GM21381 (cell line): ENCODE data around the gene ARHGEF17.

Source experiments
- ATAC-seq: cut with Tn5 transposase; IDR thresholded peaks from one replicate; pipeline ENCODE4 v1.9.1; 2021; ENCODE audit warnings: mild to moderate bottlenecking, moderate library complexity; ENCODE audit not compliant: unreplicated experiment

The ARHGEF17 gene

GRCh38 chr11:73311394-73311869 is 3.4 kb downstream of the ARHGEF17 start:
- ATAC-seq, result no peak

DNA sequence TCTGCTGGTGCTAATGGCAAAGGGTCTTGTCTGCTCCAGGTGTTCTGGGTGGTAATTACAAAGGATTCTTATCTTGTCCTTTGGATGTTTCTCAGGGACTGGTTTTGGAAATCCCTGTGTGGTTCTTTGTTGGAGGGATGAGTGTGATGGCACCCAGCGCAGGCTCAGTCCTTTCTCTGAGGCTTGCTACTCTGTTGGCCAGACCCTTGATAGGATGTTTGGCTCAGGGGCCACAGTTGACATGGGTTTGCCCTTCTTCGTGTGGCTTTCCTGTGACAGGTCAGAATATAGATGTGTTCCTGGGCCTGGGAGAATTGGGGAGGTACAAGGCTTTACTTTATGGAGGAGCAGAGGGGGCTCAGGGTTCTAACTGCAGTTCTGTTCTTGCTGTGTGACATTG is 4.0 kb downstream of the ARHGEF17 start:
- ATAC-seq, result no peak

DNA sequence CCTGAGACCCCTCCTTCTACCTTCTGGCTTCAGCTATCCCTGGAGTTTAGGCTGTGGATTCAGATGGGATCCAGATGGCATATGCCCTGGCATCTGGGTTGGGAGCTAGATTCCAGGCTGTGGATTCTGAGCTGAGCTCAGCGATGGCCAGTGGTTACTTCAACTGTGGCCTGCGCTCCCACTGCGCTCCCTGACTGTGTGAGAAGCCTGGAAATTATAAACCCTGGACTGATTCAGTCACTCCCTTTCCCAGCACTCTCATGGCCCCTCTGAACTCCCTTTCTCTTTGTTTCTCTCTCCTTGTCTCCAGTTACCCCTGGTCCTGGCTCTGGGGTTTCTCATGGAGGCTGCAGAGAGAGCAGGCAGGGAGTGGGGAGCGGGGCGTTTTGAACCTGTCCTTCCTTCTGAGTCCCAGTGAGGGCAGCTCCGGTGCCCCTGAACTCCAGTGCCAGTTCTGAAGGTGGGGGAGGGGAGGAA is 4.8 kb downstream of the ARHGEF17 start:
- ATAC-seq, result no peak

- no peak for ATAC-seq
These were observed 5.6 kb downstream of the ARHGEF17 start for GRCh38 chr11:73313652-73314051.

- ATAC-seq, result no peak
These were observed 6.3 kb downstream of the ARHGEF17 start for GRCh38 chr11:73314117-73314961.

- ATAC-seq, result no peak
These were observed 7.4 kb downstream of the ARHGEF17 start for GRCh38 chr11:73315293-73316020.

DNA sequence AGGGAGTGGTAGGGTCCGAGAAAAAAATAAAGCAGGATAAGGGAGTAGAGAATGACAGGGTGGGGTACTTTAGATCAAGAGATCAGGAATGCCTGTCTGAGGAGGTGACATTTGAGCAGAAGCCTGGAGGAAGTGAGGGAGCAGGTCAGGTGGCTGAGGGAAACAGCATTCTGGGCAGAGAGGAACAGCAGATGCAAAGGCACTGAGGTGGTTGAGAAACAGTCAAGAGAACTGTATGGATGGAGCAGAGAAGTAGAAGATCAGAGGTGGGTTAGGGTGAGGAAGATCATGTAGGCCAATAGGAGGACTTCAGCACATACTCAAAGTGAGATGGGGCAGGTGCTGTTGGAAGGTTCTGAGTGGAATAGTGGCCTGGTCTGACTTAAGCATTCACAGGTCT is 8.3 kb downstream of the ARHGEF17 start:
- no peak for ATAC-seq

DNA sequence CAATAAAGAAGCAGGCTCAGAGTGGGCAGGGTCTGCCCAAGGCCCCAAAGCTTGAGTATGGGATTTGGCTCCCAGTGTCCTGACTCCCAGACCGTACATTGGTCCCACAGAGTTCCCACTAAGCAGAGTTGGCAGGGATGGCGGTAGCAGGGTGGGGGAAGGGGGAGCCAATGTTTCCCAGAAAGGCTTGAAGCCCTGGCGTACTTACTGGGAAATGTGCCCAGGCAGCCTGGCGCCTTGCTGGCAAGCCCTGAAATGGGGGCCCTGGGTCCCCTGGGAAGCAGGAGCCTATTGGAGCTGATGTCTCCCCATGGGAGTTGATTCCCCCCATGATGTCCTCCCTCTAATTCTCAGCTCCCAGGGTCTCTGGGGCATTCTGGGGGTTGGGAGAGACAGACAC is 9.3 kb downstream of the ARHGEF17 start:
- ATAC-seq, result no peak

GRCh38 chr11:73317803-73318202 is 9.7 kb downstream of the ARHGEF17 start:
- no peak for ATAC-seq

- no peak for ATAC-seq
These were observed 10.5 kb downstream of the ARHGEF17 start for GRCh38 chr11:73318501-73319011.

- ATAC-seq, result no peak
These were observed 12.9 kb downstream of the ARHGEF17 start for GRCh38 chr11:73320763-73321603.

DNA sequence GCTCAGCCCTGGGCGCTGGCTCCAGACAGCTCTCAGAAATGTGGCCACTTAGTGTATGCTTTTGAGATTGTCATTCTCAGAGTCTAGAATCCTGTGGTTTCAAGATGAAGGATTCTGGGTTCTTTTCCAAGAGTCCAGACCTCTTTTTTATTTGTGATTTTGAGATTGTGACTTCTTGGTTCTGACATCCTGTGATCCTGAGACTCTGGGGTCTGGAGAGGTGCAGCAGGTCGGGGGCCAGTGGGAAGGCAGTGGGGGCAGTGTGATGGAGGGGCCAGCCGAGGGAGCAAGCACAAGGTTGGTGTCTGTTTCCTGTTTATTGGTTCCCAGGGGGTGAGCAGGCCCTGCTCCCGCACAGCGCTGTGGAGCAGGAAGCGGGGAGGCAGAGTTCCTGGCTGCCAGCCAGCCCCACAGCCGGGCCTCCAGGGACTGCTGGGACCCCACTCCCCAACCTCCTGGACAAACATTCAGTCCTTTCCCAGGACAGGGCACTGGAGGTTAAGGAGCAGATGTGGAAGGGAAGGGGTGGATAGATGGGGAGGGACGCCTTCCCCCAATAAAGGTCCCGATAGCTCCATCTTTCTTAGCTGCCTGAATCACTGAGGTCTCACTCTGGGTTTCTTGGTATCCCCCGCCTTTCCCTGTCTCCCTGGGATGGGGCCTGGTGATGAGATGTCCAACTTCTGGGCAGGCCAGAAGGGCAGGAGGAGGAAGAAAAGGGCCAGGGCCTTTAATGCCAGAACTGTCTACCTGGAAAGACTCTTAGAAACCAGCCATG is 13.7 kb downstream of the ARHGEF17 start:
- no peak for ATAC-seq

- ATAC-seq, result no peak
These were observed 14.6 kb downstream of the ARHGEF17 start for GRCh38 chr11:73322382-73323306.

GRCh38 chr11:73323464-73323863 is 15.4 kb downstream of the ARHGEF17 start:
- no peak for ATAC-seq

DNA sequence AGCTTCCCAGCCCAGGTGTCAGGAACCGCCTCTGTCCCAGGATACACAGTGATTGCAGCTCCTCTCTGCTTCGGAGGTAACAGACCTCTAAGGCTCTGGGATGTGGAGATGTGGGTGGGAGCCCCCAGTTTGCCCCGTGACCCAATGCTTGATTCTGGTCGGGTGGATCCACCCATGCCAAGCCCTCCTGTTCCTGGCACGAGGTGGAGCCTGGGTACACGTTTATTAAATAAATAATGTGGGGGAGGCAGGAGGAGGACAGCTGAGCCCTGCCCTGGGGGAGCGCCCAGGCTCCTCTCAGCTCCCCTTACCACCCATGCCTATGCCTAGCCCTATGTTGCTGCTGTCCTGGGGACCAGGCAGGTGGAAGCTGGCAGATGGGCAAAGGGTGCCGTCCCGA is 16.0 kb downstream of the ARHGEF17 start:
- no peak for ATAC-seq

DNA sequence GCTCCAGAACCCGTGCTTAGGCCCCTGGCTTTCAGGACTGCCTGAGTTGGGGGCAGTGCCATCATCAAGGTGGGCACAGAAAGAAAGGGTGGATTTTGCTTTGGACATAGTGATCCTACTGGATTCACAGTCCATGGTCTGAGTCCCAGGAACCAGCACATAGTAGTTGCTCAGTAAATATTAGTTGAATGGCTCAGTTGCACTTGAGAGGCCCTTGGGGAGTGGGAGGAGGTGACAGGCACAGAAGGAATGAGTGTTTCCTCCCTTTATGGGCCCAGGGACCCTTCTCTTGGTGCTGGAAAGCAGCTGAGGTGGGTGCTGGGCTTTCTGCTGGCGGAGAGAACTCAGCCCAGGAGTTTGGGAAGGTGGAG is 16.6 kb downstream of the ARHGEF17 start:
- ATAC-seq, result no peak

- ATAC-seq, result peak; percentile 58
These were observed 17.2 kb downstream of the ARHGEF17 start for GRCh38 chr11:73325036-73325981.
